Epithelial cell of esophagus (primary cell): ENCODE measurements around the gene SLC39A10.

Experiments used
- DNase-seq: peaks from one replicate; pipeline ENCODE4 v3.0.0; 2010; ENCODE audit warnings: low read depth
- H3K4me3 ChIP-seq: 2 replicates; pipeline ENCODE4 v1.5.1; 2011; ENCODE audit warnings: mild to moderate bottlenecking, low read length, control low read depth
- CTCF ChIP-seq: IDR thresholded peaks from 2 replicates; pipeline ENCODE4 v1.5.1; 2011; ENCODE audit warnings: low read depth, mild to moderate bottlenecking, low read length, control low read depth, inconsistent platforms; ENCODE audit not compliant: insufficient read depth; ENCODE audit errors: missing control alignments

Gene SLC39A10

DNA sequence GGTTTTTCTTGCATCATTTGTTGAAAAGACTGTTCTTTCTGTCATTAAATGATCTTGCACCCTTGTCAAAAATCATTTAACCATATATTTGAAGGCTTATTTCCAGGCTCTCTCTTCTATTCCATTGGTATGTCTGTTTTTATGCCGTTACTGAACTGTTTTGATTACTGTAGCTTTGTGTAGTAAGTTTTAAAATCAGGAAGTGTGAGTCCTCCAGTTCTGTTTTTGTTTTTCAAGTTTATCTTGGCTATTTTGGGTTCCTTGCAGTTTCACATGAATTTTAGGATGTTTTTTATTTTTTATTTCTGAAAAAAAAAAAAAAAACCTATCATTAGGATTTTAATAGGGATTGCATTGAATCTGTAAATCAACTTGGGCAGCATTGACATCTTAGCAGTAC, 39.0 kb downstream of the SLC39A10 start:
- DNase-seq = no peak
- no peak overlapping the region for H3K4me3 ChIP-seq
- TF ChIP-seq CTCF = no peak

GRCh38 chr2:195697681-195698220, 40.7 kb downstream of the SLC39A10 start:
- no peak for TF ChIP-seq CTCF
- no peak for DNase-seq
- no peak overlapping the region for H3K4me3 ChIP-seq

- TF ChIP-seq CTCF = no peak
- H3K4me3 ChIP-seq = no peak overlapping the region
- DNase-seq = no peak
These were observed 43.5 kb downstream of the SLC39A10 start for GRCh38 chr2:195700480-195700879.

- H3K4me3 ChIP-seq = no peak overlapping the region
- no peak for DNase-seq
- TF ChIP-seq CTCF = no peak
These were observed 49.3 kb downstream of the SLC39A10 start for GRCh38 chr2:195706161-195706900.

DNA sequence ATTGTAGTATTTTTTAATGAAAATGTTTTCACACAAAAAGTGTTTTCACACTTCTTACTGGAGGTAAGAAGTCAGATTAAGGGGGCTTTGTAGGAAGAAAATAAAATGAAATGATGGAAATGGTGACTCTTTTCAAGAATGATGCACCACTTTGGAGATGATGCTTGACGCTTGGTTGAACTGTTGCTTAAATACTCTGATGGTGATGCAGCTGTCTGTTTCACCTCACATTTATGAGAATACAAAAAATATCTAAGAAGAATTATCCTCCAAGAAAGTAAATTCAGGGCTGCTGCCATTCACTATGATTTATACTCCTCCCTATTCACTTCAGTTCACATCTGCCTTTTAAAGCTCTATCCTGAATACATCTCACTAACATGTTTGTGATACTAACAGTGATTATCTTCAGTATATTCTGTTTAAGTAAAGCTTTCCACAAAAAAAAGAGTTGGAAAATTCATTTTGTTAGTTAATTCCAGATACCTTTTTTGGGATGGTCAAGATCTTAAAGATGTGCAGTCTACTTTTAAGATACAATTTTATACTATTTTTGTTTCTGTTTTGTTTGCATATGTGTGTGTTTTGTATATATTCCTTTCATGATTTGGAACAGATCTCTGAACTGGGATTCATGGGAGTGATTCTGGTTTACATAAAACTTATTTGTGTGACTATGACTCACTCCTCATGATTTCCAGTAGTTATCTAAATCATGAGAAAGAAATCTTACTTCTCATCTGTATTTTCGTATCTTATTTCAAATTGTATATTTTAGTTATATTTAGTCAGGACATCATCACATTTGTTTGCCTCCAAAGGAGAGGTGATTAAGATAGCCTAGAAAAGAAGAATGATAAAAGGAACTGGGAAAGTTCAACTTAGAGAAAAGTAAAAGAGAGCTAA, 53.1 kb downstream of the SLC39A10 start:
- no peak for DNase-seq
- no peak overlapping the region for H3K4me3 ChIP-seq
- TF ChIP-seq CTCF = no peak

DNA sequence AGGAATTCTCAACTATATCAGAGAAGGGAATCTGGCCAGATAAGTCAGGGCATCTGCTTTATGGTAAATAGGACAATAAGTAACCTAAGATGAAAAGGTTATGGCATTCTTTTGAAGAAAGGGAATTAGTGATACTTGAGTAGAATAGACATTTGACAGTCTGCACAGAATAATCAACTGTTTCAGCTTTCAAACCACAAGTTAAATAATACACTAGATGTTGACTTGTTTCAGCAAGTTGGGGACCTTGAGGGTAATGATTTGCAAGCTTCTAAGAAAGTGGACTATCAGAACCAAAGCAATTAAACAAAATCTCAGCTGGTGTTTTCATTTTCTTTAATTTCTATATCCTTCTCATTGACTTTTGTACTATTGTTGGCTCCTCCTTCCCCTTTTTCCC, 54.5 kb downstream of the SLC39A10 start:
- DNase-seq = no peak
- no peak overlapping the region for H3K4me3 ChIP-seq
- TF ChIP-seq CTCF = no peak
